GM19035 (cell line): Measurements from ENCODE around the gene MOV10L1.

Experiments used
- ATAC-seq: cut with Tn5 transposase; IDR thresholded peaks from one replicate; pipeline ENCODE4 v1.9.1; 2021; ENCODE audit not compliant: unreplicated experiment

Gene MOV10L1

DNA sequence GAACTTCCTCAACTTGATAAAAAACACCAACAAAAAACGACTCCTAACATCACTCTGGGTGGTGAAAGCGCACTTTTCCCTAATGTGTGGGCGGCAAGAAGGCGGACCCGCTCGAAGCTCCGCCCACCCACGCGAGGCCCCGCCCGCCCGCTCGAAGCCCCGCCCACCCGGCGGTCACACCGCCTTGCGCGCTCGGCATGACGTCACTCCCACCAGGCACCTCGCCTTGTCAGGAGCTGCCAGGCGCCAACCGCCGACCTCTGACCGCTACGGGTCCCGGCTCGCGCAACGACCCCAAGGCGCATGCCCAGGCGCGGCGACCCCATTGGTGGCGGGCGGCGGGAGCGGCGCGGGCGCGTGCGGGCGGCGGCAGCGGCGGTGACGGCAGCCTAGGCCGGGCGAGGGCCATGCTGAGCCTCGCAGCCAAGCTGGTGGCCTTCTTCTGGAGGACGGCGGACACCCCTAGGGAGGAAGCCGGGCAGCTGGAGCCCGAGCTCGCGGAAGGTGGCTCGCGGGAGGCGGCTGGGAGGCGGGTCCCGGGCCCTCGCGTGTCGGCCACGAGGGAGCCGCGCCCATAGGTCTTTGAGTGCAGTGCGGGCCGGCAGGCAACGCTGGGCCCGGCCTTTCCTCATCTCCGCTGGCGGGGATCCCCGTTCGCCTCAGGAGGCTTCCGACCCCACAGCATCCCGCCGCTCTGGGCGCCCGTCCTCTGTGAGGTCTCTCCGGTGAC lies at the start of gene MOV10L1:
Gene MOV10L1, plus strand, starts transcription at position 325 of the 730 bp plus-strand sequence. Its CDS starts 83 bp downstream, at position 408.
- ATAC-seq = no peak

DNA sequence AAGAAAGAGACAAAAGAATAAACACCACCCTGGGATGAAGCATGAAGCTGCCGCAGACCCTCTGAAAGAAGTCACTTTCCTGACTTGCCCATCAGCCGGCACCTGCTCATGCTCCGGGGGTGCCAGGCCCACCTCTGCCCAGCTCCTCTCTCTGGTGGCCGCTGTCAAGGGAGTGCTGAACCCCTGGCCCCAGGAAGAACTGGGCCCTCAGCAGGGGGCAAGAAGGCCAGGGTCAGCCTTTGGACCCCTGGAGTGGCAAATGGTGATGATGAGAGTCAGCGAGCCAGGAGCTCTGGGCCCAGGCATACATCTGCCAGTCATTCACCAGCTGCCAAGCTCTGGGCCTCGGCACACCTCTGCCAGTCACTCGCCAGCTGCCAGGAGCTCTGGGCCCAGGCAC lies 49.1 kb upstream of the MOV10L1 start:
- ATAC-seq = no peak

DNA sequence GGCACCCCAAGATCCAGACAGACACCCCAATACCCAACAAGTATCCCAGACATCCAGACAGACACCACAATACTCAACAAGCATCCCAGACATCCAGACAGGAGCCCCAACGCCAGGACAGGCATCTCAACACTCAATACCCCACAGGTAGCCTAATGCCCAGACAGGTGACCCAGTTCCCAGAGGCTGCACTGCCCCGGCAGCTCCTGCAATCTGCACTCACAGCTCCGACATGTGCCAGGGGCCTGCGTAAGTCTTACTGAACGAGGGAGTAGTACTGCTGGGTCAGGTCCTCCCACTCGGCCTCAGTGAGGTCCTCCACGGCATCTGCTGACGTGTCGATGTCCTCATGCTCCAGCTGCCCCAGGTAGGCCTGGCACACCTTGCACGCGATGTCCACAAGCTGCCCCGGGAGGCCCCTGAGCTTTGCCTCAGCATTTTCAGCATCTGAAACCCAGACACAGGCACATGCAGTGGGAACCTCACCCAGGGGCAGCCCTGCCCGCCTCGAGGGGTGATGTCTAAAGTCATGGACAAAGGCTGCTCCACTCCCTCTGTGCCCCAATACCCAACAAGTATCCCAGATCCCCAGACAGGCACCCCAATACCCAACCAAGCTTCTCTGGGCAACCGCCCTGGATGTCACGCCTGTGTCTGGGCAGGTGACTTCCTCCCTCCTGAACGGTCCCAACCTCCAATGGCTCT lies 48.3 kb upstream of the MOV10L1 start:
- ATAC-seq = no peak

DNA sequence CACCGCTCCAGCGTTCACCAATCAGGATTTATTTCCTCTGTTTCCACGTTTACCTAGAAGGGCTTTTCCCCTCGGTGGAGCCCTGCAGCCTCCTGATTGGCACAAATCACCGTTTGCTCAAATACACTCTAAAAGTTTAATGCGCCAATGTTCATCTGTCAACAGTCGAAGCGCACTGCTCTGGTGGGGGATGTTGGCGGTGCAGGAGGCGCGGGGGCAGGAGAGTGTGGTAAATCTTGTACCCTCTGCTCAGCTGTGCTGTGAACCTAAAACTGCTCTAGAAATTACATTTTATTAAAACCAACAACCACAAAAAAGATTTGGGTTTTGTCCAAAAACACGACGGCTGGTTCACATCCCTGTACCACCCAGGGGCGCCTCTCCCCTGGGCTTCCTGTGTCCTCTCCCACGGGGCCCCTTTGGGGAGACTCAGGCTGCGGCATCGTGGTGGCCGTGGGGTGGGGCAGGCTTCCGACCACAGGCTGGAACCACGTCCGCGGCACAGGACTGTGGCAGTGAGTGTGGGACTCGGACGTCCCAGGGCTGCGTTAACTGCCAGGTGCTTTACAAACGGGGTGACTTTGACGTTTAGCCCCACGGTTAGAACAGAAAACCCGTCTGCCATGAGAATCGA lies 45.2 kb upstream of the MOV10L1 start:
- no peak for ATAC-seq

DNA sequence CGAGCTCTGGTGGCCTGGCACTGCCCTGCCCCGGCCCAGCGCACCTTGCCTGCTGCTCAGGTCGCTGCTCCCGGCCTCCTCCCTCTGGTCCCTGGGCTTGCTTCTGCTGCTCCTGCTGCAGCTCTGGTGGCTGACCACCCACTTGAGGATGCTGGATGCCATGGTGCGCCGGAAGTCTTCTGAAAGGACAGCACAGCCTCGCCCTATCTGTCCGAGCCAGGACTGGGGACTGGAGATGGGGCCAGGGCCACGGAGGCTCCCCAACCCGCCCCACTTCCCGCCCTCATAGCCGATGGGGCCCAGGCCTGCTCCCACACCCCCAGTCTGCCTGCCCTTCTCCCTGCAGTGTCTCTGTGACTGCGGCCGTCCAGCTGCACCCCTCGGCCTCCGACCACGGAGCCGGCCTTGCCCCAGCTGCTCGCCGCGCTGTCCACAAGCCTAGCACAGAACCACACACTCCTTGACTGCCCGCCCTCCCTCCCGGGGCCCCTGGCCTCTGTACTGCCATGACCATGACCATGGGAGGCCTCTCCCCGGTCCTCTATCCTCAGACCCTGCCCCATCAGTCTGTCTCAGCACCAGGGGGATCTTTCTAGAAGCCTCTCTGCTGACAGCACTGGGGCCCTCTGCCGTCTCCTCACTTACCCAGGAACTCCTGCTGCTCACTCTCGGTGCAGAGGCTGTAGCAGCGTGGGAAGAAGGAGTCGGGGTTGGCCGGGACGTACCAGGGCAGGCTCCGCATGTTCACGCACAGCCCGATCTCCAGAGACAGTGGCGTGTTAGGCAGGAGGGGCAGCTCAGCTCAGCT lies 44.4 kb upstream of the MOV10L1 start:
- ATAC-seq = no peak

GRCh38 chr22:50046019-50046415 lies 43.8 kb upstream of the MOV10L1 start:
- no peak for ATAC-seq

GRCh38 chr22:50046481-50047245 lies 43.1 kb upstream of the MOV10L1 start:
- no peak for ATAC-seq

DNA sequence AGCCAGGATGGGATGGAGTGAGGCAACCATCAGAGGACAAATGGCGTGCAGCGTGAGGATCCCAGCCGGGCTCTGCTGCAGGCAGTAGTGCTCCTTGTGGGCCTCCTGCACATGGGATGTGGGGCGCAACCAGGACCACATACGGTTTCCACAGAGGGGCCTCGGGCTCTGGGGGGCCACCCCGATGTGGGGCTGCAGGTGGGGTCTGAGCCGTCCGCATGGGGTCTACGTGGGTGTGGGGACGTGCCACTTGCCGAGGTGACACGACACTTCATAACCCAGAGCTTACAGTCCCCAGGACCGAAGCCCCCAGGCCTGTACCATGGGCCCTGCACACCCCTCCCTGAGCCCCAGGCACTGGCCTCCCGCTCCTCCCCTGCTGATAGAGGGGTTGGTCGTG lies 42.5 kb upstream of the MOV10L1 start:
- no peak for ATAC-seq

DNA sequence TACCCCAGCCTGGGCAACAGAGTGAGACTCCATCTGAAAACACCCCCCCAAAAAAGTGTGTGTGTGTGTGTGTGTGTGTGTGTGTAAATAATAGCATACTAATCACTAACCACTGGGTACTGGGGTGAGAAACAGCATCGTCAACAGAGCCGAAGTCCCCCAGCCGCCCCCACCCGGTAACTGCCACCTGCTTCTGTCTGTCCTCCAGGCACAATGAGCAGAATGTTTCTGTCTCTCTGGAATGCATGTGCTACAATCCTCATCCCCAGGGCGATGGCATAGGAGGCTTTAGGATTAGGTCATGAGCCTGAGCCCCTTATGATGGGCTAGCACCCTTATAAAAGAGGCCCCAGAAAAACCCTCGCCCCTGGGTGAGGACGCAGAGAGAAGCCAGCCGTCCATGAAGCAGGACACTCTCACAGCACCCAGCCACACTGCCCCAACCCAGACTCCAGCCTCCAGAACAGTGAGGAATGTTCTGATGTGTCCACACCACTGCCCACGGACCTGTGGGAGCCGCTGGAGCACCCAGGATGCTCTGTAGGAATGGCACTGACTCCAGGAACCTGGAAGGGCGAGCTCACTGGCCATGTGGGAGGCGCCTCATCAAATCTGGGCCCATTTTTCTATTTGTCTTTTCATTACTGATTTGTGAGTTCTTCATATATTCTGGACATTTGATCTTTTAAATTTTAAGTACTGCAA lies 41.6 kb upstream of the MOV10L1 start:
- ATAC-seq = no peak

GRCh38 chr22:50048836-50049235 lies 41.0 kb upstream of the MOV10L1 start:
- no peak for ATAC-seq

GRCh38 chr22:50049299-50050195 lies 40.3 kb upstream of the MOV10L1 start:
- no peak for ATAC-seq

- ATAC-seq = no peak
Measured at GRCh38 chr22:50051930-50052329, 37.9 kb upstream of the MOV10L1 start.

DNA sequence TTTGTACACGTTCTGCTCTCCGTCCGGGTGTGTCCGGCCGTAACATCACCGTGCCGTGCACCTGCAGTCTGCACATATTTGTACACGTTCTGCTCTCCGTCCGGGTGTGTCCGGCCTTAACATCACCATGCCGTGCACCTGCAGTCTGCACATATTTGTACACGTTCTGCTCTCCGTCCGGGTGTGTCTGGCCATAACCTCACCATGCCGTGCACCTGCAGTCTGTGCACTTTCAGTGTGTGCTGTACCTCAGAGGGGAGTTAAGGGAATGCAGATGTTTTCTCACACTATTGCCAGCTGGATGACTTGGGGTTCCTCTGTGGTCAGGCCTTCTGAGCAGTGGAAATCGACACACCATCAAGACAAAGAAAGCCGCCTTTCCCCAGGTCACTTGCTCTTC lies 35.9 kb upstream of the MOV10L1 start:
- ATAC-seq = no peak

DNA sequence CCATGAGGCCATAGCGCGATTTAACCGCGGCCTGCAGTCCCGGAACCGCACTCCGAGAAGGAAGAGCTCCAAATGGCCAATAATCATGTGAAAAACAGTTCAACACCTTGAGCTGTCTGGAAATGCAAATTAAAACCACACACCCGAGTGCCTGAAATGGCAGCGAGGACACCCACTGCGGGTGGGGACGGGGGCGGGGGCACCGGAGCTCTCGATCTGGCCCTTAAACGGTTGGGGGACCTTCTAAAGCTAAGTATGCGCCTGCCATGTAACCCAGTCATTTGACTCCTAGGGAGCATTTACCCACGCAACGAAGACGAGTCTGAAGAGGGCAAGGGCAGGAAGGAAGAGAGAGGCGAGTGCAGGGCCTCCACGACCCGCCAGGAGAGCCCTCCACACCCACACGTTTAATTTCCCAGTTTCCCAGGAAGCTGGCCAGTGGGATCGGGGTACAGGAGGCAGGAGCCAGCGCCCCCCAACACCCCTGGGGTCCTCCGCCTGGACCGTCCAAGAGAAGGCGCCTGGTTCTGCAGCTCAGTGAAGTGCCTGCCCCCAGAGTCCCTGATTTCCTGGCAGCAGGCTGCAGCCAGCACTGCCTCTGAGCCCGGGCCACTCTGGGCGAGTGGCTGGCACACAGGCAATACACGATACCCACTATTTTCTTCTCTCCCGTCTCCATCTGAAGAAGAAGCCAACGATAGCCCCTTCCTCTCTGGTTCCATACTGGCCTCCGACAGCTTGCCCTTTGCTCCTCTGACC lies 33.4 kb upstream of the MOV10L1 start:
- ATAC-seq = no peak

DNA sequence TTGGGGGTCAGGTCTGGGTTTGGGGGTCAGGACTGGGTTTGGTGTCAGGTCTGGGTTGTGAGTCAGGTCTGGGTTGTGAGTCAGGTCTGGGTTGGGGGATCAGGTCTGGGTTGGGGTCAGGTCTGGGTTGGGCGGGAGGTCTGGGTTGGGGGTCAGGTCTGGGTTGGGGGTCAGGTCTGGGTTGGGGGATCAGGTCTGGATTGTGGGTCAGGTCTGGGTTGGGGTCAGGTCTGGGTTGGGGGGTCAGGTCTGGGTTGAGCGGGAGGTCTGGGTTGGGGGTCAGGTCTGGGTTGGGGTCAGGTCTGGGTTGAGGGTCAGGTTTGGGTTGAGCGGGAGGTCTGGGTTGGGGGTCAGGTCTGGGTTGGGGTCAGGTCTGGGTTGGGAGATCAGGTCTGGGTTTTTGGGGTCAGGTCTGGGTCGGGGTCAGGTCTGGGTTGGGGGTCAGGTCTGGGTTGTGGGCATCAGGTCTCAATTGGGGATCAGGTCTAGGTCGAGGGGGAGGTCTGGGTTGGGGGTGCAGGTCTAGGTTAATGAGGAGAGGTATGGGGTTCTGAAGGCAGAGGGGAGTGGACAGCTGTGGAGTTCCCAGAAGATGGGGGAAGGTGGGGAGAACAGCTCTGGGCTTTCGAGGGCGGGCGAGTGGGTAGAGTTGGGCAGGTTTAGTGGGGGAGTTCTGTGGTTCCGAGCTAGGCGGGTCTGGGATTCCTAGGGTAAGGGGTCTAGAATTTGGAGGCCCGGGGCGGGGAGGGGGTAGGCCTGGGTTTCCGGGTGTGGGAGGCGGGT lies 32.3 kb upstream of the MOV10L1 start:
- no peak for ATAC-seq

GRCh38 chr22:50058061-50058905 lies 31.5 kb upstream of the MOV10L1 start, which contains the start of gene TTLL8:
TSS of gene TTLL8 (minus strand) at chr22:50058298.
- no peak for ATAC-seq
